ENCODE results near the gene TWIST2.

The TWIST2 gene

GRCh38 chr2:238818561-238818960, 29.3 kb upstream of the TWIST2 start:
- in situ Hi-C loops (cut with MboI; ENCODE audit: low pct_unique_long_range_greater_than_20kb, low sequenced_read_pairs, unreplicated experiment): no loop called here
- TF ChIP-seq CTCF (IDR thresholded peaks at IDR 0.05; ENCODE audit: extremely low read depth, insufficient read depth, missing control alignments): no peak

GRCh38 chr2:238820197-238820596, 27.7 kb upstream of the TWIST2 start:
- no peak for DNase-seq (ENCODE audit: low spot score)
- in situ Hi-C loops (cut with MboI; ENCODE audit: low pct_unique_long_range_greater_than_20kb, low sequenced_read_pairs, unreplicated experiment): no loop called here
- TF ChIP-seq CTCF (IDR thresholded peaks at IDR 0.05; ENCODE audit: extremely low read depth, insufficient read depth, missing control alignments): no peak

More at GRCh38 chr2:238818561-238818960, 29.3 kb upstream of the TWIST2 start:
- no peak for DNase-seq (ENCODE audit: low spot score)

GRCh38 chr2:238820916-238821315, 27.0 kb upstream of the TWIST2 start:
- no peak for DNase-seq (ENCODE audit: low spot score)
- TF ChIP-seq CTCF (IDR thresholded peaks at IDR 0.05; ENCODE audit: extremely low read depth, insufficient read depth, missing control alignments): no peak
- in situ Hi-C loops (cut with MboI; ENCODE audit: low pct_unique_long_range_greater_than_20kb, low sequenced_read_pairs, unreplicated experiment): no loop called here

- TF ChIP-seq CTCF (IDR thresholded peaks at IDR 0.05; ENCODE audit: extremely low read depth, insufficient read depth, missing control alignments): no peak
- in situ Hi-C loops (cut with MboI; ENCODE audit: low pct_unique_long_range_greater_than_20kb, low sequenced_read_pairs, unreplicated experiment): no loop called here
- no peak for DNase-seq (ENCODE audit: low spot score)
Measured at GRCh38 chr2:238821391-238821790, 26.5 kb upstream of the TWIST2 start.

- in situ Hi-C loops (cut with MboI; ENCODE audit: low pct_unique_long_range_greater_than_20kb, low sequenced_read_pairs, unreplicated experiment): no loop called here
- no peak for TF ChIP-seq CTCF (IDR thresholded peaks at IDR 0.05; ENCODE audit: extremely low read depth, insufficient read depth, missing control alignments)
- no peak for DNase-seq (ENCODE audit: low spot score)
Measured at GRCh38 chr2:238821944-238822670, 25.8 kb upstream of the TWIST2 start.

GRCh38 chr2:238822955-238823354, 24.9 kb upstream of the TWIST2 start:
- DNase-seq (ENCODE audit: low spot score): no peak
- no peak for TF ChIP-seq CTCF (IDR thresholded peaks at IDR 0.05; ENCODE audit: extremely low read depth, insufficient read depth, missing control alignments)
- in situ Hi-C loops (cut with MboI; ENCODE audit: low pct_unique_long_range_greater_than_20kb, low sequenced_read_pairs, unreplicated experiment): no loop called here
